NCI-H2196 treated with DMSO at 0.1 percent for 48 hours (cell line): ENCODE measurements around the gene ZKSCAN8.

Source experiments
- DNase-seq: peaks from one replicate; lab custom pipeline; 2025; ENCODE audit not compliant: unreplicated experiment; lab: John Stamatoyannopoulos, UW

ZKSCAN8 gene

DNA sequence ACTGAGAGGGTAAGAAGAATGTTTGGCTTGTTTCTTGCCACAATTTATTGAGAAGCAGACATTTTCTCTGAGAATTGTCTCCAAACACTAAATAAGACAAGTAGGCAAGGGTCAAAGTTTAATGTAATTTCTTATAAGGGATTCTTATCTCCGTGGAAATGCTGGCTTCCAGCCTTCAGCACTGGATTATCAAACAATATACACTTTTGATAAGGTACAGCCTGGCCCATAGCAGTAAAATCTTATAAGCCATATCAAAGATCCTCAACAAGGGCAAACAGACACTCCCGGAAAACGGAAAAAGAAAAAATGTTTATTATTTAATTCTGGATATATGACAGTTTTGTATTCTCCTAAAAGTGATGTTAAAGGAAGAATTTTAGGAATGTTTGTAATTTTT is 64.8 kb downstream of the ZKSCAN8 start:
- DNase-seq, result no peak

DNA sequence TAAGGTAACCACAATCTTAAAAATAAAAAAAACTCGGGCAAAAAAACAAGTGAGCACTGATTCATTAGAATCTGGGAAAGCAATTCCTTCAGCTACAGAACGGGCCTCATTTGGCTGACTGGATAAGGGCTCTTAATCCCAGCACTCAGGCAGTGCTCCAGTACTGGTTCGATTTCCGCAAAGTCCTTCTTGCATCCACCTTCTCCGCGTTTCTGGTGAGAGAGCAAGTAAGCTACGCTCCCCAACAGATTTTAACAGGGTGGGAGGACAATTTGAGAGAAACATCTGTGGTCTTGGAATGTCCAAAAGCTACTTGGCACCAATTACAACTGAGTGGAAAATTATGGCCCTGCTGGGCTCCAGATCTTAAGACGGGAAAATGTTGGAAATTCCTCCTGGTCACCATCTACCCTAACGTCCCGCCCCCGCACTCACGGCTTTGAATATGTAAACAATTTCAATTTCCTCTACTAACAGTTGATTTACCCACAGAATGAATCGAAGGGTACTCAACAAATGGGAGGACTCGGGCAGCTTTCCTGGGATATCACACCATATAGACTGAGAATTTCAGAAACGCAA is 65.3 kb downstream of the ZKSCAN8 start:
- DNase-seq, result no peak

DNA sequence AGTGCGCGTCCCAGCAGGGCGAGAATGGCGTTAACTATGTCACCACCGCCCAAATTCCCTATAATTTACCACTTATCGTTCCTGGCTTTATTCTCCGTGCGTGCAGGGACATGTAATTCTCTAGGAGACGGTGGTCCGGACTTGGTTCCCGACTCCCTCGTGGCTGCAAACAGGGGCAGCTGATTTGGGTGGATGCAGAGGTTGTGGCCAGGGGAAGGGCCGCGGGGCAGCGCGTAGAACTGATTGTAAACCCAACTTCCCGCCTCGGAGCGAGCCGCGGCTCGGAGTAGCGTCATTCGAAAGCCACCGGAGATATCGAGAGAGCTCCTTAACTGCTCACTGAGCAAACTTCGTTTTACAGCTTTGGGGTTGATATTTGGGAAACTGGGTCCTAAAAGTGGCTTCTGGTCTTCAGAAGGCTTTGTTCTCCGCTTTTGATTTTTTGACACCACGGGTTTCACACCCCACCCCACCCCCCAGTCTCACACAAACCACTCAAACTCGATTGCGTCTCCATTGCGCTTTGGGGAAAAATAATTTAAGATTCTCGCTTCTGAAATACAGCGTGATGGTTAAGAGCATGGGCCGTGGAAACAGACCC is 65.9 kb downstream of the ZKSCAN8 start:
- DNase-seq, result no peak

DNA sequence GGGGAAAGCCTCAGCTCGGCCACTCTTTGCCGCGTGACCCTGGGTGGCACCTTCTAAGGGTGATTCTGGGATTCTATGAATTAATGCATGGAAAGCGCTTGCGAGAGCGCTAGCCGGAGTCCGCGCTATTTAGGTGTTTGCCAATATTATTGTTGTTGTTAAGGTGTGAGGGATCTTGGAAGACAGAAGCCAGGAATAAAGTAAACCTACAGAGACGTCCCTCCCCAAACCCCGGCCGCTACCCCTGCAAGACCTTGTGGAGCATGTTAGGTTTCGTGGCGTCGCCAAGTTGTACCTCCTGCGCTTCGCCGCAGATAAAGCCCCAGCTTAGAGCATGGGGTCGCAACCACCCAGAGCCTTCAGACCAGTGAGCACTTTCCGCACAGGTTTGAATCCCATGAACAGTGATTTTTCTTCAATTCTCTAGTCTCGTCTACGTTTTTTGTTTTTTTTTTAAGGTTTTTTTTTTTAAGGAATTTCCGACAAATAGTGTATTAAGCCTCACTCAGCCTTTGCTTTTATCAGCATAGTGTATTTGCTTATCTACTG is 66.5 kb downstream of the ZKSCAN8 start:
- DNase-seq, result no peak
